ENCODE results near the gene HABP4. TPM values are rescaled to one million over a fixed set of nuclear protein-coding genes. Genes with fewer than 3 reads are reported as not detected.

HABP4 gene
- total and polyA plus RNA-seq, 3 donors from 2014 or later: 30.6 to 67.2 (median 46.9) TPM

GRCh38 chr9:96532173-96532572 is 82.2 kb downstream of the HABP4 start:
- H3K27ac ChIP-seq: no peak overlapping the region
- H3K9me3 ChIP-seq: no peaks in the 10 kb centered on the region
- H3K27me3 ChIP-seq: no peaks in the 10 kb centered on the region
- TF ChIP-seq CTCF (IDR thresholded peaks at IDR 0.05): no peak
- no peak for TF ChIP-seq POLR2A (IDR thresholded peaks at IDR 0.05)
- no peak overlapping the region for H3K4me3 ChIP-seq
- no peak for DNase-seq
- H3K4me1 ChIP-seq: no peaks in the 10 kb centered on the region
- H3K36me3 ChIP-seq (ENCODE audit: low read depth, missing control alignments): no peaks in the 10 kb centered on the region
- intact Hi-C loops (cut with DNase I; ENCODE audit: low total_unique reads): no loop called here

- no peaks in the 10 kb centered on the region for H3K9me3 ChIP-seq
- no peaks in the 10 kb centered on the region for H3K36me3 ChIP-seq (ENCODE audit: low read depth, missing control alignments)
- H3K4me1 ChIP-seq: no peaks in the 10 kb centered on the region
- DNase-seq: no peak
- TF ChIP-seq CTCF (IDR thresholded peaks at IDR 0.05) (no peak), POLR2A (IDR thresholded peaks at IDR 0.05) (no peak)
- H3K27me3 ChIP-seq: no peaks in the 10 kb centered on the region
- WGBS, 2 donors: 95 to 98% methylated on average over 3 of the region's 3 CpGs
- H3K4me3 ChIP-seq: no peak overlapping the region
- intact Hi-C loops (cut with DNase I; ENCODE audit: low total_unique reads): no loop called here
- no peak overlapping the region for H3K27ac ChIP-seq
Measured at GRCh38 chr9:96540106-96540505, 90.1 kb downstream of the HABP4 start.

Other genes starting within 250 kb of the HABP4 start
- 100 to 1,000 TPM; 104 to 159 TPM for gene HSD17B3, start 148.0 kb upstream of the HABP4 start, total RNA-seq
- gene HSD17B3, start 148.0 kb upstream of the HABP4 start, polyA plus RNA-seq (ENCODE audit: insufficient read depth, low read depth, low replicate concordance): 103 TPM
- gene SLC35D2, start 66.5 kb upstream of the HABP4 start, total RNA-seq: 10 to 100 TPM; 26.5 to 34.2 TPM
- 18.4 TPM for gene SLC35D2, start 66.5 kb upstream of the HABP4 start, polyA plus RNA-seq (ENCODE audit: insufficient read depth, low read depth, low replicate concordance)
- 10 to 100 TPM in 1 of 2 donors, 1 to 10 TPM in 1; 6.9 to 10.6 TPM for gene ZNF367, start 31.8 kb upstream of the HABP4 start, total RNA-seq
- 11.3 TPM for gene ZNF367, start 31.8 kb upstream of the HABP4 start, polyA plus RNA-seq (ENCODE audit: insufficient read depth, low read depth, low replicate concordance)
- gene CDC14B, start 169.7 kb downstream of the HABP4 start, total RNA-seq: 10 to 100 TPM; 33.1 to 44.0 TPM
- gene CDC14B, start 169.7 kb downstream of the HABP4 start, polyA plus RNA-seq (ENCODE audit: insufficient read depth, low read depth, low replicate concordance): 33.7 TPM
- gene PRXL2C, start 205.1 kb downstream of the HABP4 start, total RNA-seq: 10 to 100 TPM; 12.8 to 17.5 TPM
- 15.8 TPM for gene PRXL2C, start 205.1 kb downstream of the HABP4 start, polyA plus RNA-seq (ENCODE audit: insufficient read depth, low read depth, low replicate concordance)